Lower lobe of right lung (tissue), 2 donors: ENCODE measurements around the gene MTFMT. TPM values are rescaled to one million over a fixed set of nuclear protein-coding genes. Genes with fewer than 3 reads are reported as not detected.
"Not testable (repeated sequence)": the region's sequence is repeated elsewhere in the genome, so short reads cannot be mapped to it uniquely, and the experiment has no call there.

ENCODE experiments used
- ATAC-seq, 2 donors: fragments of 200-7000 bp; cut with Tn5 transposase; one replicate each; pipeline ENCODE4 v1.9.1; 2020 to 2022; ENCODE audit warnings: mild to moderate bottlenecking in 2 of 2, moderate library complexity in 2 of 2
- DNase-seq: peaks from one replicate; pipeline ENCODE4 v3.0.0-alpha.2; 2020
- H3K27ac ChIP-seq: fragments of 200-600 bp; one replicate; pipeline ENCODE4 v1.8.0; 2022
- H3K27me3 ChIP-seq: fragments of 200-600 bp; one replicate; pipeline ENCODE4 v1.8.0; 2022; ENCODE audit warnings: low read depth
- H3K36me3 ChIP-seq: fragments of 200-600 bp; one replicate; pipeline ENCODE4 v1.8.0; 2022; ENCODE audit warnings: mild to moderate bottlenecking
- H3K4me1 ChIP-seq: fragments of 200-600 bp; one replicate; pipeline ENCODE4 v1.8.0; 2022
- H3K4me3 ChIP-seq: fragments of 200-600 bp; one replicate; pipeline ENCODE4 v1.8.0; 2022; ENCODE audit warnings: mild to moderate bottlenecking
- H3K9me3 ChIP-seq: fragments of 200-600 bp; one replicate; pipeline ENCODE4 v1.8.0; 2022
- intact Hi-C: fragments of 100-400 bp; cut with DNase I; formaldehyde crosslinking; loops from one replicate; pipeline ENCODE4 v1.11.0; 2022
- total RNA-seq: library from RNA; stranded (reverse); fragmentation: NEBNext Ultra II Directional; extraction: Animal tissue kit (Norgen Biotek cat#: 25700); gene quantifications from one replicate; pipeline ENCODE4 v1.2.1, GENCODE V29; 2021
- TF ChIP-seq, protein P1 (sequence below): fragments of 200-600 bp; IDR thresholded peaks from one replicate; pipeline ENCODE4 v1.8.0; 2022; ENCODE audit warnings: antibody characterized with exemption, mild to moderate bottlenecking
- donor health status: DM: no; HTN: yes; CAD: no; lungs with severe emphysema.

MTFMT gene
- total RNA-seq, 1 donor from 2014 or later: 15.7 TPM

DNA sequence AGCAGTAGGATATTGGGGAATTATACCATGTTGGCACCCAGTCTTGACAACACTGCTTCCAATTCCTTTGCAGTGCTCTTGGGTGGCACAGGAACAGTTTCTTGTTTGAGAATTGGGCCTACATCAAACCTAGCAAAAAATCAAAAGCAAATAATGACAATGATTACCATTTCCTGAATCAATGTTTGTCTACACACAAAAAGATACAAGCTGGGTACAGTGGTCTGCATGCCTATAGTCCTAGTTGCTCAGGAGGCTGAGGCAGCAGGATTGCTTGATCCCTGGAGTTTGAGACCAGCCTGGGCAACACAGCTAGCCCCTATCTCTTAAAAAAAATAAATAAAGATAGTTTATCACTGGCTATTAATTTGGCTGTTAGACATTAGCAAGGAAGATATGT, 8.0 kb downstream of the MTFMT start:
- Histone ChIP-seq H3K9me3 (no peaks in the 10 kb centered on the region), H3K27me3 (no peaks in the 10 kb centered on the region), H3K27ac (no peak overlapping the region), H3K4me3 (no peak overlapping the region), H3K36me3 (peaks cover 84% of the 10 kb centered on the region), H3K4me1 (no peaks in the 10 kb centered on the region)
- TF ChIP-seq, protein P1, sequence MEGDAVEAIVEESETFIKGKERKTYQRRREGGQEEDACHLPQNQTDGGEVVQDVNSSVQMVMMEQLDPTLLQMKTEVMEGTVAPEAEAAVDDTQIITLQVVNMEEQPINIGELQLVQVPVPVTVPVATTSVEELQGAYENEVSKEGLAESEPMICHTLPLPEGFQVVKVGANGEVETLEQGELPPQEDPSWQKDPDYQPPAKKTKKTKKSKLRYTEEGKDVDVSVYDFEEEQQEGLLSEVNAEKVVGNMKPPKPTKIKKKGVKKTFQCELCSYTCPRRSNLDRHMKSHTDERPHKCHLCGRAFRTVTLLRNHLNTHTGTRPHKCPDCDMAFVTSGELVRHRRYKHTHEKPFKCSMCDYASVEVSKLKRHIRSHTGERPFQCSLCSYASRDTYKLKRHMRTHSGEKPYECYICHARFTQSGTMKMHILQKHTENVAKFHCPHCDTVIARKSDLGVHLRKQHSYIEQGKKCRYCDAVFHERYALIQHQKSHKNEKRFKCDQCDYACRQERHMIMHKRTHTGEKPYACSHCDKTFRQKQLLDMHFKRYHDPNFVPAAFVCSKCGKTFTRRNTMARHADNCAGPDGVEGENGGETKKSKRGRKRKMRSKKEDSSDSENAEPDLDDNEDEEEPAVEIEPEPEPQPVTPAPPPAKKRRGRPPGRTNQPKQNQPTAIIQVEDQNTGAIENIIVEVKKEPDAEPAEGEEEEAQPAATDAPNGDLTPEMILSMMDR: no peak
- DNase-seq (no peak), ATAC-seq (no peak)
- intact Hi-C loops: no loop called here

- intact Hi-C loops: no loop called here
- ATAC-seq (no peak), DNase-seq (no peak)
- Histone ChIP-seq H3K27me3 (no peaks in the 10 kb centered on the region), H3K9me3 (no peaks in the 10 kb centered on the region), H3K27ac (no peak overlapping the region), H3K36me3 (peaks cover 84% of the 10 kb centered on the region), H3K4me3 (no peak overlapping the region), H3K4me1 (no peaks in the 10 kb centered on the region)
- TF ChIP-seq, protein P1: no peak
Observed at GRCh38 chr15:65020419-65020818, 9.0 kb downstream of the MTFMT start.

DNA sequence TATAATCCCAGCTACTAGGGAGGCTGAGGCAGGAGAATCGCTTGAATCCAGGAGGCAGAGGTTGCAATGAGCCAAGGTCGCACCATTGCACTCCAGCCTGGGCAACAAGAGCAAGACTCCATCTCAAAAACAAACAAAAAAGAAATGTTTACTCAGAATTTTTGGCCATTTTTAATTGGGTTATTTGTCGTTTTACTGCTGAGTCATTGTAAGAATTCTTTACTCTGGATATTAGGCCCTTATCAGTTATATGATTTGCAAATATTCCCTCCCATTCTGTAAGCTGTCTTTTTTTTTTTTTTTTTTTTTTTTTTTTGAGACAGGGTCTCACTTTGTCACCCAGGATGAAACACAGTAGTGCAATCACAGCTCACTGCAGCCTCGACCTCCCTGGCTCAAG, 18.2 kb downstream of the MTFMT start:
- H3K27me3 ChIP-seq, H3K4me3 ChIP-seq, H3K27ac ChIP-seq, H3K9me3 ChIP-seq, ATAC-seq, intact Hi-C loops, DNase-seq, H3K4me1 ChIP-seq: not testable (repeated sequence)
- peaks cover 43% of the 10 kb centered on the region for H3K36me3 ChIP-seq

DNA sequence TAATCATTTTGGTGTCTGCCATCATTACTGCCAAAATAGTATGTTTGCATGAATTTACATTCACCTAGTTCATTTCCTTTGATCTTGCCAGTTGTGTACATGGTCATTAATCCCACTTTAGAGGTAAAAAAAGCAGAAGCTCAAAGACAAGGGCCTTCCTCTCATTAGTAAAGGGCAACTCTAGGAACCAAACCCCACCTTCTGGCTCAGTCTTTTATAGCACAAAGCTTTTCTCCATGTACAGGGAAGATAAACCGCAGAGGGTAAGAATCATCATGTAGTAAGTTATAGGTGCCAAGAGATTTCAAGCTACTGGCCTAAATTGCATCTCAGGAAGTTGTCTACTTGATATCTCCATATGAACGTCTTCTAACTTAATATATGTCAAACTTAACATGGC, 20.5 kb downstream of the MTFMT start:
- ATAC-seq: no peak
- Histone ChIP-seq H3K4me3 (no peak overlapping the region), H3K27ac (no peak overlapping the region), H3K27me3 (no peaks in the 10 kb centered on the region), H3K36me3 (peaks cover 46% of the 10 kb centered on the region), H3K4me1 (no peaks in the 10 kb centered on the region), H3K9me3 (no peaks in the 10 kb centered on the region)
- intact Hi-C loops: no loop called here
- TF ChIP-seq, protein P1: no peak
- no peak for DNase-seq

GRCh38 chr15:65006876-65007275, 22.6 kb downstream of the MTFMT start:
- H3K4me3 ChIP-seq: no peak overlapping the region

DNA sequence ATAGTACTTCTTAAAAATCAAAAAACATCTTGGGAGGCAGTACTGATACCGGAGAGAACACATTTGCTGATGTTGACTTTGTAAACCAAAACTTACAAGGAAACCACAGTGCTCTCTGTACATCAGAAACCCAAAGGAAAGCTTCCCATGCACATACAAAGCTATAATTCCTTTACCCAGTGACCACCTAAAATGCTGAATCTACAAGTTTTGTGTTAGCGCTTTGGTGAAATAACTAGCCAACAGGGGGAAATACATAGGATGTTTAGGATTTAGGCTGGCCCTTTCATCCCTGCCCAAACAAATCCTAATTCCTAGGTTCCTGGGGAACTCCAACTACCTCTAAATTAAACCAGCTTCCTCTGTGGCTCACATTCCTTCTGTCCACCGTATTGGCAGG, 24.4 kb downstream of the MTFMT start:
- Histone ChIP-seq H3K27ac (no peak overlapping the region), H3K36me3 (peaks cover 52% of the 10 kb centered on the region), H3K9me3 (no peaks in the 10 kb centered on the region), H3K27me3 (no peaks in the 10 kb centered on the region), H3K4me3 (no peak overlapping the region), H3K4me1 (no peaks in the 10 kb centered on the region)
- intact Hi-C loops: no loop called here
- TF ChIP-seq, protein P1: no peak
- DNase-seq (no peak), ATAC-seq (no peak)

More at GRCh38 chr15:65006876-65007275, 22.6 kb downstream of the MTFMT start:
- Histone ChIP-seq H3K4me1 (no peaks in the 10 kb centered on the region), H3K9me3 (no peaks in the 10 kb centered on the region), H3K27me3 (no peaks in the 10 kb centered on the region), H3K36me3 (peaks cover 46% of the 10 kb centered on the region), H3K27ac (no peak overlapping the region)
- no peak for ATAC-seq
- TF ChIP-seq, protein P1: no peak
- DNase-seq: no peak
- intact Hi-C loops: no loop called here
